ENCODE results near the gene TBCE. TPM values are rescaled to one million over a fixed set of nuclear protein-coding genes. Genes with fewer than 3 reads are reported as not detected.

Gene TBCE
- total RNA-seq, 1 donor from 2014 or later = 27.4 TPM

Other genes starting within 250 kb of the TBCE start
- gene TOMM20, start 238.6 kb upstream of the TBCE start, total RNA-seq = 107 TPM
- 59.2 TPM for gene RBM34, start 206.2 kb upstream of the TBCE start, total RNA-seq
- gene ARID4B, start 39.2 kb upstream of the TBCE start, total RNA-seq = 25.2 TPM
- gene GGPS1, start 38.9 kb upstream of the TBCE start, total RNA-seq = 31.2 TPM
- 23.4 TPM for gene B3GALNT2, start 137.0 kb downstream of the TBCE start, total RNA-seq